AG04449 (cell line): ENCODE data around the gene NIPAL1.

Experiments
- CTCF ChIA-PET: fragments of 350-600 bp; formaldehyde crosslinking; extraction: SDS; loops from one replicate; lab custom pipeline; 2021; ENCODE audit warnings: antibody characterized with exemption; lab: Yijun Ruan, JAX
- POLR2A ChIA-PET: fragments of 400-600, 350-600 bp; formaldehyde crosslinking; extraction: SDS; loops from one replicate; lab custom pipeline; 2020; ENCODE audit warnings: antibody characterized with exemption, inconsistent platforms; lab: Yijun Ruan, JAX
- DNase-seq: peaks from one replicate; pipeline ENCODE4 v3.0.0-alpha.2; 2010; ENCODE audit warnings: low read depth, low spot score
- H3K4me3 ChIP-seq: 2 replicates; pipeline ENCODE4 v1.5.1; 2011; ENCODE audit warnings: low read depth, mild to moderate bottlenecking, control low read depth, low read length
- TF ChIP-seq, protein P1 (sequence below): IDR thresholded peaks from one replicate; pipeline ENCODE4 v1.5.1; 2011; ENCODE audit warnings: mild to moderate bottlenecking, moderate library complexity, low read length, control low read depth, inconsistent platforms; ENCODE audit not compliant: insufficient read depth; ENCODE audit errors: missing control alignments

Gene NIPAL1

GRCh38 chr4:48046059-48046458, 29.5 kb downstream of the NIPAL1 start:
- TF ChIP-seq, protein P1, sequence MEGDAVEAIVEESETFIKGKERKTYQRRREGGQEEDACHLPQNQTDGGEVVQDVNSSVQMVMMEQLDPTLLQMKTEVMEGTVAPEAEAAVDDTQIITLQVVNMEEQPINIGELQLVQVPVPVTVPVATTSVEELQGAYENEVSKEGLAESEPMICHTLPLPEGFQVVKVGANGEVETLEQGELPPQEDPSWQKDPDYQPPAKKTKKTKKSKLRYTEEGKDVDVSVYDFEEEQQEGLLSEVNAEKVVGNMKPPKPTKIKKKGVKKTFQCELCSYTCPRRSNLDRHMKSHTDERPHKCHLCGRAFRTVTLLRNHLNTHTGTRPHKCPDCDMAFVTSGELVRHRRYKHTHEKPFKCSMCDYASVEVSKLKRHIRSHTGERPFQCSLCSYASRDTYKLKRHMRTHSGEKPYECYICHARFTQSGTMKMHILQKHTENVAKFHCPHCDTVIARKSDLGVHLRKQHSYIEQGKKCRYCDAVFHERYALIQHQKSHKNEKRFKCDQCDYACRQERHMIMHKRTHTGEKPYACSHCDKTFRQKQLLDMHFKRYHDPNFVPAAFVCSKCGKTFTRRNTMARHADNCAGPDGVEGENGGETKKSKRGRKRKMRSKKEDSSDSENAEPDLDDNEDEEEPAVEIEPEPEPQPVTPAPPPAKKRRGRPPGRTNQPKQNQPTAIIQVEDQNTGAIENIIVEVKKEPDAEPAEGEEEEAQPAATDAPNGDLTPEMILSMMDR: no peak
- no peak for DNase-seq
- ChIA-PET CTCF (interaction anchor here (1.8 kb wide), 1 partner anchor 12 kb away, joined by 6 read pairs; no protein-coding TSS in a partner anchor), POLR2A (no interaction called here)
- no peak overlapping the region for H3K4me3 ChIP-seq

DNA sequence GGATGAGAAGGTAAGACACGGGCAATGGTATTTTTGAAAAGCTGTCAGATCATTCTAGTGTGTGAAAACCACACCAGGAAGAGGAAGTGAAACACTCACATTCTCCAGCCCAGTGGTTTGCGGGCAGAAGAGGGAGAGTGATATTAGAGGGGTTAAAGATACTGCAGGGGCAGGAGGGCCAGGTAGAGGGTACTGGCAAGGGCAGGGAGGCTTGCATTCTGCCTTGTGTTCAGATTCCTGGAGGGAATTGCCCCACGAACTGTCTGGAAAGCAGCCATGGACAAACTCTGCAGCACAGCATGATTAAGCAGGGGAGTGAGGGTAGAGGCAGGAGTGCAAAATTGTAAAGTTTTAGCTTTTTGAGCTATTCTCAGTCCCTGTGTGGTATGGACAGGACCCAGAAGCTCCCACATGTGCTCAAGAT, 30.9 kb downstream of the NIPAL1 start:
- ChIA-PET CTCF (interaction anchor here (1.0 to 1.8 kb wide), 2 partner anchors 14 to 39 kb away, joined by 3 to 6 read pairs; no protein-coding TSS in a partner anchor), POLR2A (no interaction called here)
- TF ChIP-seq, protein P1: no peak
- no peak for DNase-seq
- no peak overlapping the region for H3K4me3 ChIP-seq

GRCh38 chr4:48047896-48048295, 31.3 kb downstream of the NIPAL1 start:
- H3K4me3 ChIP-seq: no peak overlapping the region
- ChIA-PET POLR2A (no interaction called here), CTCF (interaction anchor here (1.8 to 1.9 kb wide), 2 partner anchors 13 to 14 kb away, joined by 5 to 6 read pairs; no protein-coding TSS in a partner anchor)
- TF ChIP-seq, protein P1: no peak
- DNase-seq: no peak

GRCh38 chr4:48049483-48049882, 32.9 kb downstream of the NIPAL1 start:
- TF ChIP-seq, protein P1: no peak
- POLR2A ChIA-PET: no interaction called here
- CTCF ChIA-PET: interaction anchor here (0.9 to 1.9 kb wide), 3 partner anchors 15 to 497 kb away, joined by 3 to 5 read pairs (median 3); no protein-coding TSS in a partner anchor

DNA sequence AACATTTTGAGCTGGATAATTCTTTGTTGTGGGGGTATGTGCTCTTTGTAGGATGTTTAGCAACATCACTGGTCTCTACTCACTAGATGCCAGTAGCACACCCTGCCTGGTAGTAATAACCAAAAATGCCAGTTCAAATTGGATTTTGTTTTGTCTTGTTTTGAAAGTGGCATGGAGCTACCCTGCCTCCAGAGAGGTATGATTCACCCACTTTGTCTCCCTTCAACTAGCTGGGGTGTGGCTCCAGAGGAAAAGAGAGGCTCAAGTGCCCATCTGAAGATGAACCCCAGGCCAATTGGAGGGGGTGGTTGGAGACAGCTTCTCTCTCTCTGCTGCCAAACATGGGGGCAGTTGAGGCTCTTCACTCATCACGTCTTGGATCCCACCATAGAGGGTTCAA, 34.5 kb downstream of the NIPAL1 start:
- H3K4me3 ChIP-seq: no peak overlapping the region
- TF ChIP-seq, protein P1: no peak
- ChIA-PET CTCF (no interaction called here), POLR2A (no interaction called here)
- DNase-seq: no peak

More at GRCh38 chr4:48049483-48049882, 32.9 kb downstream of the NIPAL1 start:
- H3K4me3 ChIP-seq: no peak overlapping the region
- DNase-seq: no peak

- TF ChIP-seq, protein P1: no peak
- H3K4me3 ChIP-seq: no peak overlapping the region
- ChIA-PET CTCF (no interaction called here), POLR2A (no interaction called here)
- DNase-seq: no peak
These were observed 42.3 kb downstream of the NIPAL1 start for GRCh38 chr4:48058617-48059530.
